HG02763 (cell line): ENCODE results near the gene PPP1R12B.
"Not testable (repeated sequence)": the region's sequence is repeated elsewhere in the genome, so short reads cannot be mapped to it uniquely, and the experiment has no call there.

Source experiments
- ATAC-seq: cut with Tn5 transposase; IDR thresholded peaks from one replicate; pipeline ENCODE4 v1.9.1; 2021; ENCODE audit warnings: mild to moderate bottlenecking, moderate library complexity; ENCODE audit not compliant: unreplicated experiment

PPP1R12B gene

GRCh38 chr1:202401771-202402170, 53.3 kb downstream of the PPP1R12B start:
- not testable (repeated sequence) for ATAC-seq

- not testable (repeated sequence) for ATAC-seq
These were observed 54.9 kb downstream of the PPP1R12B start for GRCh38 chr1:202403381-202403780.

- ATAC-seq = no peak
These were observed 57.4 kb downstream of the PPP1R12B start for GRCh38 chr1:202405928-202406327.

- ATAC-seq = not testable (repeated sequence)
These were observed 58.4 kb downstream of the PPP1R12B start for GRCh38 chr1:202406896-202407295.

GRCh38 chr1:202407378-202407777, 58.9 kb downstream of the PPP1R12B start:
- ATAC-seq = not testable (repeated sequence)

- not testable (repeated sequence) for ATAC-seq
These were observed 61.8 kb downstream of the PPP1R12B start for GRCh38 chr1:202410251-202410650.

- not testable (repeated sequence) for ATAC-seq
These were observed 62.4 kb downstream of the PPP1R12B start for GRCh38 chr1:202410854-202411357.

GRCh38 chr1:202411422-202411821, 62.9 kb downstream of the PPP1R12B start:
- ATAC-seq = no peak

GRCh38 chr1:202412421-202412820, 63.9 kb downstream of the PPP1R12B start:
- not testable (repeated sequence) for ATAC-seq

GRCh38 chr1:202416641-202417040, 68.1 kb downstream of the PPP1R12B start:
- no peak for ATAC-seq

GRCh38 chr1:202417141-202417540, 68.6 kb downstream of the PPP1R12B start:
- ATAC-seq = not testable (repeated sequence)

- ATAC-seq = not testable (repeated sequence)
These were observed 69.3 kb downstream of the PPP1R12B start for GRCh38 chr1:202417762-202418201.

GRCh38 chr1:202419731-202420130, 71.2 kb downstream of the PPP1R12B start:
- ATAC-seq = not testable (repeated sequence)

GRCh38 chr1:202420422-202421094, 72.1 kb downstream of the PPP1R12B start:
- not testable (repeated sequence) for ATAC-seq

- not testable (repeated sequence) for ATAC-seq
These were observed 74.2 kb downstream of the PPP1R12B start for GRCh38 chr1:202422709-202423108.

- ATAC-seq = not testable (repeated sequence)
These were observed 75.8 kb downstream of the PPP1R12B start for GRCh38 chr1:202424260-202424659.

GRCh38 chr1:202430111-202430510, 81.6 kb downstream of the PPP1R12B start:
- ATAC-seq = not testable (repeated sequence)

- ATAC-seq = not testable (repeated sequence)
These were observed 83.8 kb downstream of the PPP1R12B start for GRCh38 chr1:202432338-202432737.

GRCh38 chr1:202433155-202434043, 84.9 kb downstream of the PPP1R12B start:
- no peak for ATAC-seq

- ATAC-seq = no peak
These were observed 85.6 kb downstream of the PPP1R12B start for GRCh38 chr1:202434059-202434458.

- ATAC-seq = no peak
These were observed 90.1 kb downstream of the PPP1R12B start for GRCh38 chr1:202438393-202439174.
